ENCODE data around the gene PTRHD1. TPM values are rescaled to one million over a fixed set of nuclear protein-coding genes. Genes with fewer than 3 reads are reported as not detected.
A peak's percentile ranks its signal among the peaks of the same experiment; 100 is the strongest.

Gene PTRHD1
- polyA plus RNA-seq, 3 donors from 2014 or later, result 50.0 to 116 (median 58.6) TPM

DNA sequence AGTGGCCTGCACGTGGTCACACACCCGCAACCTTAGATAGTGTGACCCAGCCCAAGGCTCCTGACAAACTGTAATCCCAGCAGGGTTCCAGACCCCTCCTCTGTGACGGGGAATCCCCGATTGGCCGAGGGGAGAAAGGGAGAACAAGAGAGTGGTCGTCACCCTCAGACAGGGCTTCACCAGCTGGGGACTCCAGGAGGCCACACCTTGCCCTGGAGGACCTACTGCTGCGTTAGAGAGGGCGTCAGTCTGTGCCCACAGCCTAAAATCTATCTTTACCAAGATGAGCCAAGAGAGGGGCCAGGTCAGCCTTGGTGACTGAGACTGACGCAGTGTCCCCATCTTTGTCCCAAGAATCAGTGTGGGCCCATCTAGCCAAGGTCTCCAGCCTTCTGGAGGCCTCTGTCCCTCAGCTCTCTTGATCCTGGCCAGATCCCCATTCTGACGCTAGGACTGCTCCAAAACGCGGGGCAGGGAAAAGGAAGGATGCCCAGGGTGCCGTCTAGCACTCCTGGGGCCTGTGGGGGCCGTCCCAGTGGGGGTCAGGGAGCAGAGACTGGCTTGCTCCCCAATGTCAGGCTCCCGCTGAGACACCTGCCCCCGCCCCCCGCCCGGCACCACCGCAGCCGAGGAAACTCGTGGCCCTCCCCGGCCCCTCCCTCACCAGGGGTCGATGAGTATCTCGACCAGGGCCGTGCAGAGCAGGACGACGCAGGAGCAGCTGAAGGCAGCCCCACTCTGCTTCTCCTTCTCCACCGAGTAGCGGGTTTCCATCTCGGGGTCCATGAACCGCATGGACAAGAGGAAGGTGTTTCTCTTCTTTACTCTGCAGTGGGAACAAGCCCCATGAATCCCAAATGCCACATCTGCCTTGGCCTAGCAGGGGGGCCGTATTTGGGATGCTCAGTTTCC, 40.9 kb upstream of the PTRHD1 start:
- Mint-ChIP-seq H3K27ac (peak overlapping the region in 1 of 6 donors; percentile 31), H3K4me3 (no peak overlapping the region), H3K27me3 (ENCODE audit: low read depth in 3 of 3) (peaks cover 2 to 4% (median 2%) of the 10 kb centered on the region in 3 donors), H3K36me3 (no peaks in the 10 kb centered on the region), H3K9me3 (peaks cover 0 to 2% (median 0%) of the 10 kb centered on the region in 6 donors), H3K4me1 (no peaks in the 10 kb centered on the region)
- DNase-seq, result no peak

DNA sequence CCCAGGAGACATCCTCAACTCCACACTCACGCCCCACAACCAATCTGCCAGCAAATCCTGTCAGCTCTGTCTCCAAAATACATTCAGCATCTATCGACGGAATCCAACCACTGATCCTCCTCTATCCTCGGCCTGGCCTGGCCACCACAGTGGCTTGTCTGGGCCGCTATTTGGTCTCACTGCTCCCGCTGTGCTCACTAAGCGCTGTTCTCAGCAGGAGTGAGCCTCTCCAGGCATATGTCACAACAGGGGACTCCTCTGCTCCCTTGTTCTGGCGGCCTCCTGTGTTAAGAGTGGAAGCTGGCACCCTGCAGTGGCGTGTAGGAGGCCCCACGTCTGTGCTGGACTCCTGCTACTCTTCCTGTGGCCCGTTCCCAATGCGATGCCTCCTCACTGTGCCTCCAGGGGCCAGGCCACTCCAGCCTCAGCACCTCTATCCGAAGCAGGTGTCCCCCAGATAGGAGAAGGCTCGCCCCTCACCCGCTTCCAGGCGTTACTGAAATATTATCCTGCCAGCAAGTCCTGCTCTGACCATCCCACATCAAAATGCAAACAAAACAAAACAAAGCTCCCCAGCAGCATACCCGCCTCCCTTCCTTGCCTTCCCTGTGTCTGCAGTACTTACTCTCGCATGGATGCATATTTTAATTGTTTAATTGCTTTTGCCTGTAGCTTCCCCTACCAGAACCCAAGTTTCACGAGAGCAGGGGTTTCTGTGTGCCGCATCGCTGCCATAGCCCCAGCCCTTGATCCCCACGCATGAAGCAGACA, 39.9 kb upstream of the PTRHD1 start:
- no peaks in the 10 kb centered on the region for H3K36me3 Mint-ChIP-seq
- DNase-seq, result no peak
- peaks cover 2 to 4% (median 2%) of the 10 kb centered on the region in 3 donors for H3K27me3 Mint-ChIP-seq (ENCODE audit: low read depth in 3 of 3)
- H3K9me3 Mint-ChIP-seq, result peaks cover 0 to 2% (median 0%) of the 10 kb centered on the region in 6 donors
- no peak overlapping the region for H3K27ac Mint-ChIP-seq
- no peaks in the 10 kb centered on the region for H3K4me1 Mint-ChIP-seq
- H3K4me3 Mint-ChIP-seq, result no peak overlapping the region

- Mint-ChIP-seq H3K27ac (no peak overlapping the region), H3K9me3 (peaks cover 0 to 2% (median 0%) of the 10 kb centered on the region in 6 donors), H3K27me3 (ENCODE audit: low read depth in 3 of 3) (peaks cover 2 to 4% (median 2%) of the 10 kb centered on the region in 3 donors), H3K36me3 (no peaks in the 10 kb centered on the region), H3K4me3 (no peak overlapping the region), H3K4me1 (peaks cover 3 to 5% of the 10 kb centered on the region in 2 donors)
- no peak for DNase-seq
These were observed 39.3 kb upstream of the PTRHD1 start for GRCh38 chr2:24832521-24832920.

DNA sequence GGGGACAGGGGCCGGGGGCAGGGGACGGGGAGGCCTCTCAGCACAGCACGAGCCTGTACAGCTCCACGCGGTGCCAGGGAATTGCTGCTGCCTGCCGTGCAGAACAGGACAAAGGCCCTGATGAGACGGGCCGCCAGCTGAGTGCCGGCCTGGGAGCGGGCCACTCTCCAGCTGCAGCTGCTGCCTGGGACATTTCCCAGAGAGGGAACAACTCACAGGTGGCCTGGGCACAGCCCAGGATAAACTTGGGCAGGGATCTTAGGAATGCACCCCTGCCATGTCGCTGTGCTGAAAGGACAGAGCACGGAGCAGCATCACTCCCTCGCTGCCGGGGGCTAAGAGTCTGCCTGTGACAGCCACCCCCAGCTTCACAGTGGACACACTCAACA, 38.9 kb upstream of the PTRHD1 start:
- Mint-ChIP-seq H3K4me3 (no peak overlapping the region), H3K9me3 (peaks cover 0 to 2% (median 0%) of the 10 kb centered on the region in 6 donors), H3K27ac (no peak overlapping the region), H3K4me1 (peaks cover 7 to 9% of the 10 kb centered on the region in 2 donors), H3K27me3 (ENCODE audit: low read depth in 3 of 3) (peaks cover 2 to 4% (median 2%) of the 10 kb centered on the region in 3 donors), H3K36me3 (no peaks in the 10 kb centered on the region)
- no peak for DNase-seq

DNA sequence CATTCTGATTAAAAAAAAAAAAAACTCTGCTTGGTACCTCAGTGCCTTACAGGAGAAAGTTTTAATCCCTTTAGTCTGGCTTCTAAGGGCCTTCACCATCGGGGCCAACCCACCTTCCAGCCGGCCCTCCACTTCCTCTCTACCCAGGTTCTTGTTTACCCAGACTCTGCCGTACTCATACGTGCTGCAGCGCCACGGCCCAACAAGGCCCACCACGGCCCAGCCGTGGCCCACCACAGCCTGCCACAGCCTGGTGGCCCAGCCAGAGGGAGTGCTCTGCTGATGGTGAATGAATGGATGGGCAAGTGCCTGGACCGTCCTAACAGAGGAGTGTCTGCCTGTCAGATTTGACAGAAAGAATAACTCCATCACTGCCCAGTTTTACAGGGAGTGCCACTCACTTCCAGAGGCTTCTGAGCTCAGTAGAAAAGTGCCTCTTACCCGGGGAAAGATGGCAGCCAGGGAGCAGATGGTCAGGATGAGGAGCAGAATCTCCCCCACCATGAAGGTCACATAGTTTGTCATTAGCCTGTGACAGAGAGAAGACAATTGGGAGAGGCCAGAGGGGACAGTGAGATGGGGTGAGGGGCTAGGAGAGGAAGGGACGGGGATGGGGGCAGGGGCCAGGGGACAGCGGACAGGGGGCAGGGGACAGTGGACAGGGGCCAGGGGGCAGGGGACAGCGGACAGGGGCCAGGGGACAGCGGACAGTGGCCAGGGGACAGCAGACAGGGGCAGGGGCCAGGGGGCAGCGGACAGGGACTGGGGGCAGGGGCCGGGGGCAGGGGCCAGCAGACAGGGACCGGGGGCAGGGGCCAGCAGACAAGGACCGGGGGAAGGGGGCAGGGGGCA, 38.3 kb upstream of the PTRHD1 start:
- Mint-ChIP-seq H3K36me3 (no peaks in the 10 kb centered on the region), H3K4me1 (peaks cover 12 to 15% of the 10 kb centered on the region in 2 donors), H3K9me3 (peaks cover 0 to 2% (median 0%) of the 10 kb centered on the region in 6 donors), H3K4me3 (no peak overlapping the region), H3K27ac (no peak overlapping the region), H3K27me3 (ENCODE audit: low read depth in 3 of 3) (peaks cover 2 to 4% (median 2%) of the 10 kb centered on the region in 3 donors)
- no peak for DNase-seq

DNA sequence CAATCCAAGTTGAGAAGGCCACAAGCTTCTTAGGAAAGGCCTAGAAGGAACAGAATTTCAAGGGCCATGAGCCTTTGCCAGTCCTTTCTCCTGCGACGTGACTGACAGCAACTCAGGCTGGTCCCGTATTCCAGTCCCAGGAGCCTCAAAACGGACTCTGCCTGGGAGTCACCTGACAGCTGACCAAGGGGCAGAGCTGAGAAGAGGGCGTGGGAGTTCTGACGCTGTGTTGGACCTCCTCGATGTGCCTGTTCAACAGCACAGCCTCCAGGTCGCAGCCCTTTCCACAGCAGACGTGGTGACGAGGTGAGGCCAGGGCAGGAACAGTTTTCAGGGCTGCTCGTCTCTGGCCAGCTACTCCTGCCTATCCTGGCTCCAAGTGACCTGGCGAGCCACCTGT, 37.6 kb upstream of the PTRHD1 start:
- Mint-ChIP-seq H3K4me3 (no peak overlapping the region), H3K9me3 (peaks cover 0 to 2% (median 0%) of the 10 kb centered on the region in 6 donors), H3K4me1 (peaks cover 19 to 22% of the 10 kb centered on the region in 2 donors), H3K36me3 (no peaks in the 10 kb centered on the region), H3K27ac (no peak overlapping the region), H3K27me3 (ENCODE audit: low read depth in 3 of 3) (peaks cover 2 to 4% (median 2%) of the 10 kb centered on the region in 3 donors)
- no peak for DNase-seq

DNA sequence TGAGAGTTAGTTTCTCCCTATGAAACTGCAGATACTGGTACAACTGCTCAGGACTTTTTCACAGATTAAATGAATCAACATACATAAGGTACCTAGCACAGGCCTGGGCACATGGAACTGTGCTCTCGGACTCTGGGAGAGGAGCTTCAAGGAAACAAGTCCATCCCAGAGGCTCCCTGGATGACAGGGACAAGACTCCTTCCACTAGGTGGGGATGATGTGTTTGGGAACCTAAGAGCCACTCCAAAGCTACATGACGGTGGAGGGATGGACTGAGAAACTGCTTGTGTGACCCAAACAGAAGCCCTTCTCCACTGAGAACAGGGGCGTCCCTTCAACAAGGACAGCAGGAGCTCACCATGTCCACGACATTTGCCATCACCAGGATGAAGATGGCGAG, 37.2 kb upstream of the PTRHD1 start:
- Mint-ChIP-seq H3K36me3 (no peaks in the 10 kb centered on the region), H3K4me3 (no peak overlapping the region), H3K4me1 (peaks cover 19 to 24% of the 10 kb centered on the region in 2 donors), H3K9me3 (peaks cover 0 to 2% (median 0%) of the 10 kb centered on the region in 6 donors), H3K27ac (no peak overlapping the region), H3K27me3 (ENCODE audit: low read depth in 3 of 3) (peaks cover 2 to 4% (median 2%) of the 10 kb centered on the region in 3 donors)
- DNase-seq, result no peak

GRCh38 chr2:24828238-24828996, 35.2 kb upstream of the PTRHD1 start:
- Mint-ChIP-seq H3K4me1 (peaks cover 19 to 24% of the 10 kb centered on the region in 2 donors), H3K27me3 (ENCODE audit: low read depth in 3 of 3) (peaks cover 2 to 3% (median 2%) of the 10 kb centered on the region in 3 donors), H3K4me3 (no peak overlapping the region), H3K36me3 (no peaks in the 10 kb centered on the region), H3K9me3 (peaks cover 0 to 2% (median 0%) of the 10 kb centered on the region in 6 donors), H3K27ac (peak overlapping the region in 2 of 6 donors; percentile 2 to 21)
- DNase-seq, result no peak

DNA sequence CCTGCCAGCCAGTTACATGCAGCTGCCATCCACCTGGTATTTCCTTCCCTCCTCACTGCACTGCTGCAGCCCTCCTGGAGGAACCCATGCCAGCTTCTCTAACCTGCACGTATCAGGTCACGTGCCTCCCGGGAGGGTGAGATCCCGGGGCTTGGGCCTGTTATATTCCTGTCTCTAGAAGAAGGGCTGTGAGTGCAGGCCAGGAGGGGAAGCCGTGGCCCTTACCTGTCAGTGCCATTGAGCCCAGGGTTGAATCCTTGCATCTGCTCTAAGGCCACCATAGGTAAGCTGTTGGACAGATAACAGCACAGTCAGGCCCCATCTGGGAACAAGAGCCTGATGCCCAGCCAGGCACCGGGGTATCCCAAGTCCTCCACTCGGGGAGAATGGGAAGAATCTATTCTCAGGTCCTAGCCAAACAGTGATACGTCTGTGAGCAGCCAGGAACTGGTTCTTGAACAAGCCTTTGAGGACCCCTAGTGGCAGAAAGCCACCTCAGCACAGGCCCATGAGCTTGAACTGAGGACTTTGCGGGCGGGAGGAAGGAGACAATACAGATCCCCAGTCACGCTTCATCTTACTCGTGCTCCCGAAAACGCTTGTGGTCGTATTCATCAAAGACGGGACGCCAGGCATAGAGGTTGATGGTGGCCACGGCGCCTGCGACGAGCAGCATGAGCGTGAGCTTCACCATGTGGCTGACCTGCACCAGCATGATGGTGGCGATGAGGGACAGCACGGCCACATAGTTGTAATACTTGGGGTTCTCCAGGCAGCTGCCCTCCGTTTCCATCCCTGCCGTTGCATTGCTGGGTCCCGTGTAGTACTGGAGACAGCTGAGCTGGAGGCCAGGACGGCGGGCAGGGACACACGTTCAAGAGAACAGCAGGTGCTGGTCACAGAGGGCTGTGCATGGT, 34.4 kb upstream of the PTRHD1 start:
- peaks cover 2% of the 10 kb centered on the region in 3 donors for H3K27me3 Mint-ChIP-seq (ENCODE audit: low read depth in 3 of 3)
- peak overlapping the region in 2 of 5 donors; percentile 30 to 32 for H3K4me3 Mint-ChIP-seq
- peaks cover 19 to 24% of the 10 kb centered on the region in 2 donors for H3K4me1 Mint-ChIP-seq
- no peaks in the 10 kb centered on the region for H3K36me3 Mint-ChIP-seq
- peaks cover 0 to 2% (median 0%) of the 10 kb centered on the region in 6 donors for H3K9me3 Mint-ChIP-seq
- peak overlapping the region in 4 of 6 donors; percentile 2 to 46 (median 36) for H3K27ac Mint-ChIP-seq
- peak; percentile 64 to 75 (median 69) for DNase-seq

DNA sequence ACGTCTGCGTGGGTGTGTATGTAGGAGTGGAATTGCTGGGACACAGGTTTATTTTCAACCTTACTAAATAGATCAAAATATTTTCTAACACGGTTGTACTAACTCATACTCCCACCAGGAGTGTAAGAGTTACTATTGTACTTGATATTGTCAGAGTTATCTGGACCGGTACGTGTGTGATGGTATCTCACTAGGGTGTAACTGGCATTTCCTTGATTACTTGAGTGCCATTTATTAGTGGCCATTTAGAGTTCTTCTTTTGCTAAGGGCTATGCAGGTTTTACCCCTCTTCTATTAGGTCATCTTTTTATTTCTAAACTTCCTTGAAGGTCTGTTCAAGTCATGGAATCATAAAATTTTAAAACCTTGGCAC, 33.6 kb upstream of the PTRHD1 start:
- H3K36me3 Mint-ChIP-seq, result no peaks in the 10 kb centered on the region
- peak overlapping the region in 2 of 5 donors; percentile 0 to 32 for H3K4me3 Mint-ChIP-seq
- peak overlapping the region in 2 of 6 donors; percentile 2 to 14 for H3K27ac Mint-ChIP-seq
- DNase-seq, result no peak
- H3K4me1 Mint-ChIP-seq, result peaks cover 19 to 24% of the 10 kb centered on the region in 2 donors
- no peaks in the 10 kb centered on the region for H3K9me3 Mint-ChIP-seq
- H3K27me3 Mint-ChIP-seq (ENCODE audit: low read depth in 3 of 3), result peaks cover 0 to 2% (median 0%) of the 10 kb centered on the region in 3 donors

GRCh38 chr2:24825883-24826772, 32.9 kb upstream of the PTRHD1 start:
- DNase-seq, result peak in 1 of 3 donors; percentile 12

More at GRCh38 chr2:24825883-24826772, 32.9 kb upstream of the PTRHD1 start:
- H3K9me3 Mint-ChIP-seq, result no peaks in the 10 kb centered on the region
- H3K4me1 Mint-ChIP-seq, result peaks cover 19 to 24% of the 10 kb centered on the region in 2 donors
- H3K27me3 Mint-ChIP-seq (ENCODE audit: low read depth in 3 of 3), result no peaks in the 10 kb centered on the region
- peak overlapping the region in 1 of 5 donors; percentile 0 for H3K4me3 Mint-ChIP-seq
- no peaks in the 10 kb centered on the region for H3K36me3 Mint-ChIP-seq
- peak overlapping the region in 5 of 6 donors; percentile 2 to 65 (median 38) for H3K27ac Mint-ChIP-seq
